Measurements from ENCODE around the gene ELL. TPM values are rescaled to one million over a fixed set of nuclear protein-coding genes. Genes with fewer than 3 reads are reported as not detected.

The ELL gene
- total RNA-seq, 1 donor from 2014 or later: 9.0 TPM

DNA sequence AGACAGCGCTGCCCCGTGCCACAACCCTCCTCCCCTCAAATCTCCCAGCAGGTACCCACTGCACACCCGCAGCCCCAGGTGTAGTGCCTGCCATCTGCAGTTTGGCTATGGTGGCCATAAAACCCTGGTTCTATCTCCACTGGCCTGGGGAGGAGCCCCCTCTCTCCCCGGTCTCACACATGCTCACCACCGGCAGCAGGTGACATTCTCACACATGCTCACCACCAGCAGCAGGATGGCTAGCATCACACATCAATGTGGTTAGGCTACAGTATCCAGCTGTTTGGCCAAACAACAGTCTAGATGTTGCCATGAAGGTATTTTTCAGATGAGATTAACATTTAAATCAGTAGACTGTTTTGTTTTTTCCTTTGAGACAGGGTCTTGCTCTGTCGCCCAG lies 31.1 kb downstream of the ELL start:
- DNase-seq (ENCODE audit: low read depth in 2 of 2): no peak

DNA sequence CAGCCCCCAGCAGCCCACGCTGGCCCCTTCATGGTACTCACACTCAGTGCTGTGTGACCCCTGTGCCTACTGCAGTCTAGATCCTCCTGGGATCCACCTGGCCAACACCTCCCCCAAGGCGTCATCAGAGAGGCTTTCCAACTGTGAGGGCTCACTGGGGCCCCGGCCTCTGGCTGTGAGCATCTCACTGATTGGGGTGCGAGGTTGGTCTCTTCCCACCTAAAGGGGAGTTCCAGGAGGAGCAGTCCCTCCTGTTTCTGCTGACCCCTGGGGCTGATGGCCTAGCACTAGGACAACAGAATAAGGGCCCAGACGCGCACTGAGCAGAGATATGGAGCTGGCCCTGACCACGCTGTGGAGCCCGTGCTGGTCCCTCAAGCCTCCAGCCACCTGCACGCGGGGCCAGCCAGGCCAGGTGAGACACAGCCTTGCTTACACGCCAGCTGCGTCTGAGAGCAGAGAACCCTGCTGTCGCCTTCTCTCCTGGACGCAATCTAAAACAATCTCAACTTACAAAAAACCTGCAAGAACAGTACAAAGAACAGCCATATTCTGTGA lies 32.2 kb downstream of the ELL start:
- DNase-seq (ENCODE audit: low read depth in 2 of 2): no peak

DNA sequence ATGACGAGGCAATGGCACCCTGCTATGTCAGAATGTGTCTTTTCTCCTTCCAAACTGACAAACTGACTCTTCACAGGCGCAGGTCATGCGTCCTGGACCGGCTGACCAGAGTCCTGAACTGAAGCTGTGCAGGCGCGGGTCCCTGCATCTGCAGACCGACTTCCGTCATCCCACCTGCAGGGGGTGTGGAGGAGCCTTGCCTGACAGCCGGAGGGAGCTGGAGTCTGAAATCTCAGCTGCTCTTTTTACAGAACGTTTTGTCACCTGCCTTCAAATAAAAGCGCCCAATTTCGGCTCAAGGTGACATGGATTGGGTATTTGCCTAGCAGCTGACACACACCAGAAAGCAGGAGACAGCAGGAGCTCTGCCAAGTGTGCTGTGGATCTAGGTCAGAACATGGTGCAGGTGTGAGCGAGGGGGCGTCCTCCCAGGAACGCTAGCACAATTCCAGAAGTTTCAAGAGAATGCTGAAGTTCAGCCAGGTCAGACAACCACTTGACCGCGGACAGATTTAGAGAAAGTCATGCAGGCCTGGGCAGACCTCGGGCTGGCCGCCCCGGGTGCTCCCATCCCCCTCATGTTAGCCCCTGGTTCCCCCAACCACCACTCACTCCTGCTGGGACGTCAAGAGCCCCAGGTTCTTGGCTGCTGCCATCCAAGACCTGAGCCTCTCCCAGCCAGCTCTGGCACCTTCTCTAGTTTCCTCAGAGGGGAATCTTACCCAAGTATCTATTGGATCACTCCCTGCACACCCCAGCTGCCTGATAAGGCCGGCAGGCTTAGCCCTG lies 32.8 kb downstream of the ELL start:
- DNase-seq (ENCODE audit: low read depth in 2 of 2): peak in 1 of 2 donors; percentile 46

DNA sequence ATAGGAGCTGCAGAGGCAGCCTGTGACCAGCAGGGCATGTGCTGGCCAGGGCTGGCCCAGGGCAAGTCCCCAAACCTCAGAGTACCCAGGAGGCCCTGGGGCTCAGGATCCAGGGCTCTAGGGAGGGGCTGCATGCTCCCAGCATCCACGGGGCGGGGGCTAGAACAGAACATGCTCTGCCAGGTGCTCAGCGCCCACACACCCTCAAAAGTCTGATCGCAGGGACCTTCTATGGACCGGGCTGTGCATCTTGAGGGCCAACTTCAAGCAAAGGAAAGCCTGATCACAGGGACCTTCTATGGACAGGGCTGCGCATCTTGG lies 33.5 kb downstream of the ELL start:
- no peak for DNase-seq (ENCODE audit: low read depth in 2 of 2)

DNA sequence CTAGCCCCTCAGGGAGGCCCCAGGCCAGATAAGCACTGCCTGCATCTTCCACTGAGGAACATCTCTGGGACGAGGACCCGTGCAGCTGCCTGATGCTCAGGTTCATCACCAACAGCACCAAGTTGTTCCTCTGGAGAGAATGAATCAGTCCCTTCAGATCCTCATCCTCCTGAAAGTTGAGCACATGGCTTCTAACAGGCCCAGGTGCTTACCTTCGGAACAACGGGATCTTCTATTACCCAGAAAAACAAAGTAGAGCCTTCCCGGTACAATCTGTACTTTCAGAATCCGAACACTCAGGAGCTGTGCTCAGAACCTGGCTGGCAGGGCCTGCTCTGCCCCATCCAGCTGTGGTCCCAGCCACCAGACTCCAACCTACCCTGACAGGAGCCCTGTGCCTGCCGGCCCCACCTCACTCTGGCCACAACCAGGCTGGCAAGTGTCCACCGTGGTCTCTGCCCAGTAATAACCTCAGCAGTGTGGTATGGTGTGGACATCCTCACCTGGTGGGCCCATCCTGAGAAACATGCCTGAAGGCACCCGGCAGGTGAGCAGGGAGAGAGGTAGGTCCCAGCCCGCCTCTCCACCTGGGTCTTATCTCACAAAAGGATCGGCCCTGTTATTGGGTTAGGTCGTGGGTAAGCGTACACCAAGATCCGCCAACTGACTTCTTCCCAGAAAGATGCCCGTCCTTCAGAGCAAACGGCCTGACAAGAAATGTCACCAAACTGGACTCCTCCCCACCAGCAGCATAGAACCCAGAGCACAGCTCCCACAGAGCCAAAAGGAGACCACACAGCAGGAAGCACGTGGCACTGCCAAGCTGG lies 34.1 kb downstream of the ELL start:
- no peak for DNase-seq (ENCODE audit: low read depth in 2 of 2)

DNA sequence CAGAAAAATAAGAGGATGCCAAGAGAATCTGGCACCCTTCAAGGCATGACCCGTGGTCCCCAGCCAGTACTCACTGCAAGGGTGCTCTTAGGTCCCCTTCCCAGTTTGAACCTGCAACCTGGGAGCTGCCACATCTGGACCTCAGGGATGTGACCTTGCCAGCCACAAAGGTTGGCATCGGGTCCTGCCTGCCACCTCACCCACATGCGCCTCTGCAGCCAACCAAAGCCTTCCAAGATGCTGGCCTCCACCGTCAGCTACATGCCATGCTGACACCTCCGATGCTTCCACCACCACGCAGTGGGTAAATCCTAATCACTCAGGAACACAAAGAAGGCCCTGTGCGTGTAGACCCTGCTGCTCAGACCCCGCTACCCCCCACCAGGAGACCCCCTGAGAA lies 35.1 kb downstream of the ELL start:
- no peak for DNase-seq (ENCODE audit: low read depth in 2 of 2)

DNA sequence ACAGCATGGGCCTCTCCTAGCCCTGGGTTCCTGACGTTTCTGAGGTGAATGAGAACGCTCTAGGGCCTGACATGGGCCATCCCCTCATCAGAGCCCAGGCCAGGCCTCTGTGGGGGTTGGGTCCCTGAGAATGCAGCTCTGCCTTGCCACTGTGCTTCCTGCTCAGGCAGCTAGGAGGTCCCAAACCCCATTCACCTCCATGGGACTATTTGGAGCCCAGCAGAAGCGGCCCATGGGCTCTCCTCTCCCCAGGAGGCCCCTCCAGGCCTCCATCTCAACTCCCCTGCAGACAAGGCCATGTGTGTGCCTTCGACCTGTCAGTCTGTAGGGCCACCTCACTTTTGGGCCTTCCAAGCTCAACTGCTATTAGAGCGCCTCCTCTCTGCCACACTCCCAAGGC lies 36.9 kb downstream of the ELL start:
- DNase-seq (ENCODE audit: low read depth in 2 of 2): no peak

DNA sequence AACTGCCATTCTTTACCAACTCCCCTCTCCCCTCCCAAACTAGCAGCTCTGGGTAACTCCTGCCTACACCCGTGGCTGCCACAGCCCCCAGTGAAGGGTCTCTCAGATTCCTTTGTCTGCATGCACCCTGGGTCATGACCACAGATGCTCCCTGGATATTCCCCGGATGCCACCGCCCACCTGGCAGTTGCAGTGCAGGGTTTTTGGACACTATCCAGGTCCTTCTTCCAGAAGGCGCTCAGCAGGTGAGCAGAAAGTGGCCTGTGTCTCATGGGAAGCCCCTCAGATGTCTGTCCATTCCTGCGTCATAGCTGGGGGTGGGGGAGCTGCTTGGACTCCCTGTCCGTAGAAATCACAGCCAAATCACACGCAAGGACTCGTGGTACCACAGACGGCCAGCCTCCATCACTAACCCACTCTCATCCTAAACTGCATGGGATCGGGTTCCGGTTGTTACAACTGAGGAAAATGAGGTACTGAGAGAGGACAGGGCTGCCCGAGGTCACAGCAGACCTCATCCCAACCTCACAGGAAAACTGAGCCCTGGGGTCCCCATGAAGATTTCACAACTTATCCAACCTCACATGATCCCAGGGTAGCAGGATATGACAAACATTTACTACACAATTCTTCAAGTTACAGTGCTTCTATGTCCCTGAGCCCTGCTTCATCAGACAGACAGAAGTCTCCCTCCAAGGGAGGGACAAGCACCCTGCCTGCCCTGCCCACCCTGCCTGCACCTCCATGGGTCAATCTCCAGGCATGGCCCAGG lies 38.6 kb downstream of the ELL start:
- no peak for DNase-seq (ENCODE audit: low read depth in 2 of 2)

DNA sequence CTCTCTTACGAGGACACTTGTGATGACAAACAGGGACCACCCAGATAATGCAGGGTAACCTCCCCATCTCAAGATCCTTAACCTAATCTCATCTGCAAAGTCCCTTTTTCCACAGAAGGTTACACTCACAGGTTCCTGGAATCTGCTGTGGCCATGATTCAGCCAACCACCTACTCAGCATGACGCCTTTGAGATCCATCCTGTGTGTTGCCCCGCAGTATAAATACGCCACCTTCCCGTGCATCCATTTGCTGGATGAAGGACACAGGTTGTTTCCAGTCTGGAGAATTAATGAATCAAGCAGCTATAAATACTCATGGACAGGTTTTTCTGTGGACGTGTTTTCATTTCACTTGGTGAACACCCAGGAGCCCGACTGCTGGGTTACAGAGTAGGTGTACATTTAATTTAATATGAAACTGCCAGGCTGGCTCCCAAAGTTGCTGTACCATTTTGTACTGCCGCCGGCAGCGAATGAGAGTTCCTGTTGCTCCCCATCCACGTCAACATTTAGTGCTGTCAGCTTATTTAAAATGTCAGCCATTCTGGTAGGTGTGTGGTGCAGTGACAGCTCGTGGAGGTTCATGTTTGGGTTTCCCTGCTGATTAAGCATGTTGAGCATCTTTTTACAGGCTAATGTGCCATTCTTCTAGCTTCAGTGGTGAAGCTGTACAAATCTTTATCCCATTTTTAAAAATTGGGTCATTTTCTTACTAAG lies 40.2 kb downstream of the ELL start:
- DNase-seq (ENCODE audit: low read depth in 2 of 2): no peak

DNA sequence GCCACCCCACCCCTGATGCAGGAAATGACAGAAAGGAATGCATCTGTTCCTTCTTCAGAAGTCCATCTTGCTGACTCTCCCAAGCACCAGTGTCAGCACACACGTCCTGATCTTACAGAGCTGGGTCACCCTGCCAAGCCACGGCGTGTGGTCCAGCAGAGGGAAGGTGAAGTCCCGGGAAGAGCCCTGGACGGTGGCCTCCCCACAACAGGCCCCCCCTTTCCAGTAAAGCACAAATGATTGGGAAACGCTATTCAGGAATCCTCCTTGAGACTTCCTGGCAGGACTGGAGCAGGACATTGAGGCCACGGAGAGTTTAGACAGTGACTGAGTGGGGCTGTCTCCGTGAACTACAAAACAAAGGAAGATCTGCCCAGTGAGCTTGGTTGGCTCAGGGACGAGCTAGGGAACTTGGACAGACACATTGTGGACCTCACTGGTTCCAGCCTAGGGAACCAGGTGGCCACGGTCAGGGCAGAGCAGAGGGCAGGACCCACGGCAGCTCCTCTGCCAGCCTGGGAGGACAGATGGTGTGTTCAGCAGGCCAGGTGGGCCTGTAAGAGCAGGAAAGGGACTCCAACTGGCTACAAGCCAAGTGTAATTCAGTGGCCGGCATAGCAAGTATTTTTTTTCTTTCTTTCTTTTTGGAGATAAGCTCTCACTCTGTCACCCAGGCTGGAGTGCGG lies 41.7 kb downstream of the ELL start:
- peak in 1 of 2 donors; percentile 38 for DNase-seq (ENCODE audit: low read depth in 2 of 2)

DNA sequence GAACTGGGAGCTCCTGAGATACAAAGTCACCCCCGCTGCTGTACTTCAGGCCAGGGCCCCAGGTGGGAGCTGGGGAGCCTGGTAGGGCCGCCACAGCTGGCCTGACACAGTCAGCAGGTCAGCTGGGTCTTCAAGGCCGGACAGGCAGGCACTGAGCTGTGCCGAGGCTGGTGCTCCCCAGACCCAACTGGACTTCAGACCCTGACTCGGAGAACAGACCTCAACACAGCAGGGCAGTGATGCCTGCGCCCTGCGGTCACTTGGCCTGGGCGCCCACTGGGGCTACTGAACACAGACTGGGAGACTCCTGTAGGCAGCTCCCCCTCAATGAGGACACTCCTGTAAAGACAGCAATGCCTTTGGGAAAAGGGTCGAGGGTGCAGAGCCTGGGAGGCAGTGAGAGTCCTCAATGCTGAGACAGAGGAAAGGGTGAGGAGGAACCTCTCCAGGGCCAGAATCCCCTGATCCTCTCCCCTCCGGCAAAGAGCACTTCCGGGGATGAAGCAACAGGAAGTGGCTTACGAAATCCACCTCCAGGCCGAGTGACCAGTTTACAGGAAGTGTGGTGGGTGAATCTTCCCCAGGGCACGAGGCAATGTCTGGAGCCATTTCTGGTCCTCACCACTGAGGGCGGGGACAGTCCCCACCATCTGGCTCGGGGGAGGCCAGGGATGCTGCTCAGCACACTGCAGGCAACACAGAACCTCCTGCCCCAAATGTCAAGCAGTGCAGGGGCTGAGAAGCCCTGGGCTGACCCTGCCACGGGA lies 43.1 kb downstream of the ELL start:
- peak; percentile 45 to 55 for DNase-seq (ENCODE audit: low read depth in 2 of 2)

DNA sequence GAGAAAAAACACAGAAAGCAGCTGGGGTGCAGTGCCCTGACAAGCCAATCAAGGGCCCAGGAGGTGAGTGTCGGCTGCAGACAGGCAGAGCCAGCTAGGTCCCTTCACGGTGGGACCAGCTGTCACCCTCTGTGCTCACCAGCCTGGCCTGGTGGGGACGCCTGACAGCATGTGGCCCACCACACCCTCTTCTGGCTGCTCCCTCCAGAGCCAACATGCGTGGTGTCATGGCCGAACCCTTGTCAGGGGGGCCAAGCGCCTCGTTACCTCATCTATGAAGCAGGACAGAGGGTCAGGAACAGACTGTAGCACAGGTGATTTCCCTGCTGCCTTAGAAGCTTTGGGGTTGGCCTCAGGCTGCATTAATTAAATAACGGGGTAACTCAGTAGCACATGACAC lies 43.9 kb downstream of the ELL start:
- no peak for DNase-seq (ENCODE audit: low read depth in 2 of 2)

DNA sequence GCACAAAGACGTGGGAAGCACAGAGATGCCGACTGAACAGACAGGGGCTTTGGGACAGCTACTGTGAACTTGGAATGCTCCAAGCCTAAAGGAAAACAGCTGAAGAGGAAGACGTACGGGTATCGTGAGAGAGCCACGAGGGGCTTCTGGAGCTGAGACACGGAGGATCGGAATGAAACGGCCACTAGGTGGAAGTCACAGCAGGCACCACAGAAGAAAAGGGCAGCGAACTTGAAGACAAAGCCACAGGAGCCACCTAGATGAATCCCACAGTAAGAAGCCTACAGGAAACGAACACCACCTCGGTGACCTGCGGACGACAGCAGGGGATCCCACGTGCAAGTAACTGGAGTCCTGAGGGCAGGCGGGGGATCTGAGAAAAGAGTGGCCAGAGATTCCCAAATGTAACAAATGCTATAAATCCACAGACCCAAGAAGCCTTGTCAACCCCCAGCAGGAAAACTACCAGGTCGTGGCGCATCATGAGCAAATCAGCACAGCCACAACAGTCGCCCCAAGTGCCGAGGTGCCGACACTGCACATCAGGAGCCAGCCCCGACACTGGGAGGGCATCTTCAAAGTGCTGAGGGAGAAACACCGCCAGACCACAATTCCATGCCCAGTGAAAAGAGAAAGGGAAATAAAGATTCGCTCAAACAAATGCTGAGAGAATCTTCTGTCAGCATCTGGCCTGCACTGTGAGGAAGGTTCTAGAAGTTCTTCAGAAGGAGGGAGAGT lies 44.7 kb downstream of the ELL start:
- DNase-seq (ENCODE audit: low read depth in 2 of 2): no peak

DNA sequence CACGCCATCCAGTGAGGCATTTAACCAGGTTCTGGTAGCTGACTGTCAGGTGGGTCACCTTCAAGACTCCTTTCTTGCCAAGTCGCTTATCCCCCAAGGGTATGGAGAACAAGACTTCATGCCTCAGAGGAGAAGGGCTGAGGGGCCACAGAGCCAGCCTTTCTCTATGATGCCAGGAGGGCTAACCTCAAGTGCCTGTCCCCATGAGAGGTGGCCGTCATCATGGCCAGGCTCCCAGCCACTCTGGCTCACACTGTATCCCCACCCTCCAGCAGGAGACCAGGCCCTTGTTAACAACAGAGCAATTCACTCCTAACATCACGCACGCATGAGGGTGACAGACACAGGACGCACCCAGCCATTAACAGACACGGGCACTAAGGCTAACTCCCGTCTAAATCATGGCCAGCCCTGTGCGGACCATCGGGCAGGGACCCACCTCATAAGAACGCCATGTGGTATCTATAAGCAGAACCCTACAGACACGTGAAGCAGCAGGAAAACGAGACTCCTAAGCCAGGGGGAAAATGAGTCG lies 45.3 kb downstream of the ELL start:
- DNase-seq (ENCODE audit: low read depth in 2 of 2): no peak

DNA sequence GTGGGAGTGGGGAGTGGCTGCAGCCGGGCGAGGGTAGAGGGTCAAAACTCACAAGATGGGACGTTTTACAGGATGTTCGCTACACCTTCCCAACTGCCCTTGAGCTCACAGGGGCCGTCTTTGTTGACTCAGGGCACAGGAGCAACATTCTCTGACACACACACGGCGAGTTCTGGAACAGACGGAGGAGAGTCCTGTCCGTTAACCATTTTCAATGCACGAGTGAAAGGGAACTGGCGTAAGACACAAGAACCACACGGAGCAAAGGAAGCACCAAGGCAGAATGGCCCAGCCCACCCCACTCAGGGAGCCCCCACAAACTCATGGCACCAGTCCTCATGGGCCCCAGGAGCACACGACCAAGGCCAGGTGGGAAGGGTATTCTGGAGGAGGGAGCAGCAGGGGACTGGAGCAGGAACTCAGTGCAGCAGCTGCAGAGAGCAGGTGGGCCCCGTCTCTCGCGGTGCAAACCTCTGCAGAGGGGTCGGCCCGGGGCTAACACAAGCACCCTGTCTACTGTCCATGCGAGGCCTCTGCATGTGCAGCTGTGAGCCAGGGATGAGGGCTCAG lies 46.0 kb downstream of the ELL start:
- no peak for DNase-seq (ENCODE audit: low read depth in 2 of 2)

DNA sequence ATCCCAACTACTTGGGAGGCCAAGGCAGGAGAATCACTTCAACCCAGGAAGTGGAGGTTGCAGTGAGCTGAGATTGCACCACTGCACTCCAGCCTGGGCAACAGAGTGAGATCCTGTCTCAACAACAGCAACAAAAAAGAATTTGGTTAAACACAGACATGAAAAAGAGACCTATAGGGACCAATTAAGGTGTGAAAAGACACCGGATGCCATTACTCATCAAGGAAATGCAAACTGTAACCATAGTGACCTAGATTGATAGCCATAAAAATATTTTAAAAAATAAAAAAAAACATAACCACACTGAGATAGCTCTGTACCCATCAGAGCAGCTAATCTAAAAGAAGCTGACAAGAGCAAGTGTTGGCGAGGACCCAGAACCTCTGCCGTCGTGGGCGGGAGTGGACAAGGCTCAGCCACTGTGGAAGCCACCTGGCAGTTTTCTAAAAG lies 46.8 kb downstream of the ELL start:
- DNase-seq (ENCODE audit: low read depth in 2 of 2): peak in 1 of 2 donors; percentile 29

DNA sequence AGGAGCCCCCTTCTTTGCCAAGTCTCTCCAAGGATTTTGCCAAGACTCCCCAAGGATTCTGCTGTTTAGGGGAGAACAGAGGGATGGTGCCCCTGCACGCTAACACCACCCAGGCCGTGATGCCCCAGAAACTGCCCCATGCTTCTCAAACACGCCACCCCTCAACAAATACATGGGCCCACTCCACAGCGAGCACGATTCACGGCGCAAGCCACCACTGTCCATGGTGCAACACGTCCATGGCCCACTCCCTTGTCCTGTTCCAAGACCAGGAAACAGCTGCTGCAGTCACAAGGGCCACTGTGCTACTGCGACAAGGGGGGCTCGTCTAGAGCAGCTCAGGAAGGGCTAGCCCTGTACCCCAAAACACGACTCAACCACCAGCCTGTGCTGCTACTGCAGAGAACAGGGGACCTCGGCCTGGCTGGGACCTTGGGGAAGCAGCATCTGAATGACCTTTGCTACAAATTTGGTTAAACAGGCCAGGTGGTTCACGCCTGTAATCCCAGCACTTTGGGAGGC lies 47.4 kb downstream of the ELL start:
- DNase-seq (ENCODE audit: low read depth in 2 of 2): no peak

DNA sequence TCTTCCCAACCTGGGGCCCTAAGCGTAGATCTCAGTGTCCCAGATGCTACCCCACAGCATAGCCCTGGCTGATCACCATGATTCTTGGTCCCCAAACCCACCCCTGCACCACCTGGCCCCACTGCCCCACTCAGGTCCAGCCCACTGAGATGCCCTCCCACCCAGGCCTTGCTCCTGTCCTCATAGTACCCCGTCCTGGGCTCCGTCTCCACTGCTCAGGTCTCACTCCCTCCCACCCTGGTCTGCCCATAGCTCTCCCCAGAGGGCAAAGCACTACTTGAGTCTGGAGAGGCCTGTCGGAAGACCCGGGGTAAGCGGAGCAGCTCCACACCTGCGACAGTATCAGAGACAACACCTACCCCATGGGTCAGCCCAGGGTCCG lies 48.2 kb downstream of the ELL start:
- no peak for DNase-seq (ENCODE audit: low read depth in 2 of 2)
